Uterus (tissue), 4 donors: Measurements from ENCODE around the gene WWOX. TPM values are rescaled to one million over a fixed set of nuclear protein-coding genes. Genes with fewer than 3 reads are reported as not detected.

Experiments used
- DNase-seq, 2 donors: peaks; one replicate each; pipeline ENCODE4 v3.0.0-alpha.2; 2019 to 2020
- H3K27ac ChIP-seq, 2 donors: fragments of 200-600 bp; sonication (generic); 1 replicate in 1 of 2; 2 replicates in 1 of 2; pipeline ENCODE4 v1.5.1; 2016 to 2018
- H3K27me3 ChIP-seq, 2 donors: fragments of 200-600 bp; sonication (generic); one replicate each; pipeline ENCODE4 v1.5.1; 2018 to 2019; ENCODE audit warnings: control low read depth in 1 of 2
- H3K36me3 ChIP-seq, 2 donors: fragments of 200-600 bp; sonication (generic); one replicate each; pipeline ENCODE4 v1.5.1; 2019; ENCODE audit warnings: control low read depth in 1 of 2
- H3K4me1 ChIP-seq, 2 donors: fragments of 200-600 bp; sonication (generic); one replicate each; pipeline ENCODE4 v1.5.1; 2018 to 2019; ENCODE audit warnings: control low read depth in 1 of 2
- H3K4me3 ChIP-seq, 2 donors: fragments of 200-600 bp; sonication (generic); 1 replicate in 1 of 2; 2 replicates in 1 of 2; pipeline ENCODE4 v1.5.1; 2018 to 2019; ENCODE audit warnings: mild to moderate bottlenecking in 1 of 2
- H3K9me3 ChIP-seq, 2 donors: fragments of 200-600 bp; sonication (generic); one replicate each; pipeline ENCODE4 v1.5.1; 2019; ENCODE audit warnings: control low read depth in 1 of 2
- POLR2A ChIP-seq, 2 donors: fragments of 450-650 bp; IDR thresholded peaks; one replicate each; pipeline ENCODE4 v1.6.1; 2016; ENCODE audit warnings: antibody characterized with exemption in 2 of 2, mild to moderate bottlenecking in 1 of 2, moderate library complexity in 1 of 2
- intact Hi-C: fragments of 100-400 bp; cut with DNase I; formaldehyde crosslinking; loops from one replicate; pipeline ENCODE4 v1.15.1; 2023; ENCODE audit warnings: low total_unique reads
- total RNA-seq, 4 donors: library from RNA; depleted of rRNA in 3 of 4; stranded (reverse); fragments of >200 nt in 3 of 4; gene quantifications; one replicate each; pipeline versions ENCODE4 v1.1.0 to v1.2.4, GENCODE V29; 2014 to 2023
- TF ChIP-seq, protein P1 (sequence below), 4 experiments: fragments of 200-600 bp in 2 of 4; fragments of 450-650 bp in 2 of 4; sonication (generic) in 2 of 4; IDR thresholded peaks; one replicate each; pipeline ENCODE4 v1.5.1; 2016 to 2019; ENCODE audit warnings: antibody characterized with exemption in 4 of 4, mild to moderate bottlenecking in 2 of 4, moderate library complexity in 1 of 4
- donor health status: DM: yes; HTN: yes; CAD: no.

WWOX gene
- total RNA-seq, 4 donors from 2014 or later = 34.1 to 99.9 (median 55.8) TPM

DNA sequence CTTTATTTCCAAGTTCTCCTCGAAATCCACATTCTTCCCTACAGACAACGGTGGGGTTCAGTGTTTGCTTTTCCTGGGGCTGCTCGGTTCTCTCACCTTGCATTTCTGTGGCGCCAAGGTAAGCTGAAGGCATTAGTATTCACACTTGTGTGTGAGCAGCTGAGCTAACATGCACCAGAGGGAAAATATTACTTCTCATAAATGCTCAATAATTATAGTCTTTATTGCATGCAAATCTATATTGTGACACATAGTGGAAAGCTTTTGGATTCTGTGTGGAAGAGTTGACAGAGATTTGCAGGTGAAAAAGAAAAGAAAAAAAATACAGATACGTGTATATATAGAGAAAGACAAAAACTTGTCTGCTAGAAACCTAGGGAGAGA is 1089.3 kb downstream of the WWOX start:
- TF ChIP-seq, protein P1, sequence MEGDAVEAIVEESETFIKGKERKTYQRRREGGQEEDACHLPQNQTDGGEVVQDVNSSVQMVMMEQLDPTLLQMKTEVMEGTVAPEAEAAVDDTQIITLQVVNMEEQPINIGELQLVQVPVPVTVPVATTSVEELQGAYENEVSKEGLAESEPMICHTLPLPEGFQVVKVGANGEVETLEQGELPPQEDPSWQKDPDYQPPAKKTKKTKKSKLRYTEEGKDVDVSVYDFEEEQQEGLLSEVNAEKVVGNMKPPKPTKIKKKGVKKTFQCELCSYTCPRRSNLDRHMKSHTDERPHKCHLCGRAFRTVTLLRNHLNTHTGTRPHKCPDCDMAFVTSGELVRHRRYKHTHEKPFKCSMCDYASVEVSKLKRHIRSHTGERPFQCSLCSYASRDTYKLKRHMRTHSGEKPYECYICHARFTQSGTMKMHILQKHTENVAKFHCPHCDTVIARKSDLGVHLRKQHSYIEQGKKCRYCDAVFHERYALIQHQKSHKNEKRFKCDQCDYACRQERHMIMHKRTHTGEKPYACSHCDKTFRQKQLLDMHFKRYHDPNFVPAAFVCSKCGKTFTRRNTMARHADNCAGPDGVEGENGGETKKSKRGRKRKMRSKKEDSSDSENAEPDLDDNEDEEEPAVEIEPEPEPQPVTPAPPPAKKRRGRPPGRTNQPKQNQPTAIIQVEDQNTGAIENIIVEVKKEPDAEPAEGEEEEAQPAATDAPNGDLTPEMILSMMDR (IDR thresholded peaks at IDR 0.05) = no peak
- TF ChIP-seq POLR2A (IDR thresholded peaks at IDR 0.05) = no peak

DNA sequence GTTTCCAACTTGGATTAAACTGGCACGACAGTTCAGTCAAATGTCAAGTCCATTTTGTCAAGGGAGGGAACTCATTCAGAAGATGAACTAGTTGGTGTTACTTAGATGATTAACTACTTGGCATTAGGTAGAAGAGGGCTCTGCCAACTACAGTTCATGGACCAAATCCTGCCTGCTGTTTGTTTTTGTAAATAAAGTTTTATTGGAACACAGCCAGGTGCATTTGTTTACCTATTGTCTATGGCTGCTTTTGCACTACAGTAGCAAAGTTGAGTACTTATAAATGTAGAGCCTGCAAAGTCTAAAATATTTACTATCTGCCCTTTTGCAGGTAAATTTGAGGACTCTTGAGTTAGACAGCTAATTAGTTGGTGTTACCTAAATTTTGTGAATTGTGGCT is 1091.1 kb downstream of the WWOX start:
- intact Hi-C loops = no loop called here
- Histone ChIP-seq H3K4me1 (no peaks in the 10 kb centered on the region), H3K9me3 (no peaks in the 10 kb centered on the region), H3K36me3 (no peaks in the 10 kb centered on the region), H3K27me3 (no peaks in the 10 kb centered on the region), H3K27ac (no peak overlapping the region), H3K4me3 (no peak overlapping the region)
- no peak for DNase-seq
- TF ChIP-seq POLR2A (IDR thresholded peaks at IDR 0.05) = no peak
- TF ChIP-seq, protein P1 (IDR thresholded peaks at IDR 0.05) = no peak

More for the DNA sequence above, 1089.3 kb downstream of the WWOX start:
- Histone ChIP-seq H3K4me1 (no peaks in the 10 kb centered on the region), H3K27ac (no peak overlapping the region), H3K27me3 (no peaks in the 10 kb centered on the region), H3K4me3 (no peak overlapping the region), H3K9me3 (no peaks in the 10 kb centered on the region), H3K36me3 (no peaks in the 10 kb centered on the region)
- intact Hi-C loops = no loop called here
- no peak for DNase-seq

DNA sequence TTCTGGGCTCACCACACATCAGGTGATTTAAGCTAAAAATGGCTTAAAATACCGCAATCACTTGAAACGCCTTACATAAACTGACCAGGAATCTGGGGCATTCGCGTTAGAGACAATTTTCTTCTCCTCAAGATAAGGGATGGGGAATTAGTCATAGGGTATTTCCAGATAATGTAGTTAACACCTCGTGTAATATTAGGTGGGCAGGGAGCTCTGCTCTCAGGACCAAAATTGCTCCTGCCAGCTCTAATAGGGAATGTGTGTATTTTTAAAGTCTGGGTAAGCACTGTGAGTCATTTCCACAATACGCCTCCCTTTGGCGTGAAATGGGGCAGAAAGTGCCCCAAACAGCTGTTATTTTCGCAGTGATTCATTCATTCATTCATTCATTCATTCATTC is 1092.5 kb downstream of the WWOX start:
- no peak overlapping the region for H3K4me3 ChIP-seq
- H3K27me3 ChIP-seq = no peaks in the 10 kb centered on the region
- intact Hi-C loops = no loop called here
- no peaks in the 10 kb centered on the region for H3K9me3 ChIP-seq
- TF ChIP-seq, protein P1 (IDR thresholded peaks at IDR 0.05) = no peak
- TF ChIP-seq POLR2A (IDR thresholded peaks at IDR 0.05) = no peak
- no peaks in the 10 kb centered on the region for H3K36me3 ChIP-seq
- no peak for DNase-seq
- no peak overlapping the region for H3K27ac ChIP-seq
- no peaks in the 10 kb centered on the region for H3K4me1 ChIP-seq

DNA sequence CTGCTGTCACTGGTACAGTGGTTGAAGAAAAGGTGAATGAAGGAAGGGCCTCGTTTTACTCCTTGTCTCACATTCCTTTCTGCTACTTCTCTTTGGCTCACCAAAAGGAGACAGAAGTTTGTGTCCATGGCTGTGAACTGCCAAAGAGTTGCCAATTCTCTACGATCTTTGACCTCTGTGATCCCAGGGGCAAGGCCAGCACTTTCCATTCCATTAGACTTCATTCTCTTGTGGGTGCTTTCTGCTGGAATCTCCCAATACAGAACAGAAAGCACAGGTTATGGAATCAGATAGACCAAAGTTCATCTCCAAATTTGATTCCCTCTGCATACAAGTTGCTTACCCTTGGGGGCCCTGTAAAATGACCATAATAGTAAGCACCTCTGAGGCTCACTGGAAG is 1093.5 kb downstream of the WWOX start:
- H3K9me3 ChIP-seq = no peaks in the 10 kb centered on the region
- DNase-seq = no peak
- no peak overlapping the region for H3K4me3 ChIP-seq
- H3K27me3 ChIP-seq = no peaks in the 10 kb centered on the region
- TF ChIP-seq, protein P1 (IDR thresholded peaks at IDR 0.05) = no peak
- no peak for TF ChIP-seq POLR2A (IDR thresholded peaks at IDR 0.05)
- H3K4me1 ChIP-seq = no peaks in the 10 kb centered on the region
- intact Hi-C loops = no loop called here
- H3K27ac ChIP-seq = no peak overlapping the region
- H3K36me3 ChIP-seq = no peaks in the 10 kb centered on the region

DNA sequence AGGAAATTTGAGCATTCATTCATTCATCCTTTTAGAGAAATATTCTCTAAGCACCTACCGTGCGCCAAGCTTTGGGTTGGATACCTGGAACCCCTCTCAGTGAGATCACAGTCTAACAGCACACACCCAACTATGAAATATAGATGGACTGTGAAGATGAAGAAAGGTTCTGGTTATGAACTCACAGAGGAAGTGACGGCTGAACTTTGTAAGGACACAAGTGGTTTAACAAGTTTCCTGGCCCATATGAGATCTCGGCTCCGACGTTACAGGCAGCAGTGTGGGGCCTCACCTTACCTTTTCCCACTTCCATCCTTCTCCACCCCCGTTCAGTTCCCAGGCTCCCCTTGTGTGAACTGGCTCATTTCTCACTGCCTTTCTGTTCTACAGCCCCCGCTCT is 1094.8 kb downstream of the WWOX start:
- intact Hi-C loops = no loop called here
- no peak for DNase-seq
- TF ChIP-seq, protein P1 (IDR thresholded peaks at IDR 0.05) = no peak
- no peak for TF ChIP-seq POLR2A (IDR thresholded peaks at IDR 0.05)
- H3K4me3 ChIP-seq = no peak overlapping the region
- H3K9me3 ChIP-seq = no peaks in the 10 kb centered on the region
- H3K4me1 ChIP-seq = no peaks in the 10 kb centered on the region
- H3K27ac ChIP-seq = no peak overlapping the region
- H3K36me3 ChIP-seq = no peaks in the 10 kb centered on the region
- H3K27me3 ChIP-seq = no peaks in the 10 kb centered on the region
